Measurements from ENCODE around the gene ANKRD11. TPM values are rescaled to one million over a fixed set of nuclear protein-coding genes. Genes with fewer than 3 reads are reported as not detected.

ANKRD11 gene
- total RNA-seq, 1 donor from 2014 or later = 367 TPM

GRCh38 chr16:89453501-89454321, 36.6 kb downstream of the ANKRD11 start:
- Mint-ChIP-seq H3K4me3 (ENCODE audit: unreplicated experiment) (peak overlapping the region; percentile 76), H3K36me3 (ENCODE audit: unreplicated experiment) (no peaks in the 10 kb centered on the region), H3K4me1 (ENCODE audit: low read depth, unreplicated experiment) (peaks cover 30% of the 10 kb centered on the region), H3K27me3 (ENCODE audit: unreplicated experiment) (peaks cover 11% of the 10 kb centered on the region), H3K27ac (ENCODE audit: unreplicated experiment) (peak overlapping the region; percentile 99), H3K9me3 (ENCODE audit: unreplicated experiment) (peaks cover 17% of the 10 kb centered on the region)
- DNase-seq = no peak
- no peak for TF ChIP-seq CTCF (IDR thresholded peaks at IDR 0.05; ENCODE audit: partially characterized antibody, unreplicated experiment)

DNA sequence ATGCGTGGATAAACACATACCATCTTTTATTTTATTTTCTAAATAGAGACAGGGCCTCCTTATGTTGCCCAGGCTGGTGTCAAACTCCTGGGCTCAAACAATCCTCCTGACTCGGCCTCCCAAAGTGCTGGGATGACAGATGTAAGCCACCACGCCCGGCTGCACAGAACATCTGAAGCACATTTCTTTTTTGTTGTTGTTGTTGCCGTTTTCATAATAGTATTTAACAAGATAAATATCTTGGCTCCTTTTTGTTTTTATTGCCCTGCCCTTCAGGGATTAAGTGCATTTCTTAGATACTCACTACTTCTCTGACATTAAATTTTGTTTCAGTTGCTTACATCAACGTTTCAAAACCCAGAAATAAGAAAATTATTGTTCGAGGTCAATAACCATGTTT, 37.4 kb downstream of the ANKRD11 start:
- no peak for TF ChIP-seq CTCF (IDR thresholded peaks at IDR 0.05; ENCODE audit: partially characterized antibody, unreplicated experiment)
- H3K27ac Mint-ChIP-seq (ENCODE audit: unreplicated experiment) = peak overlapping the region; percentile 99
- peaks cover 35% of the 10 kb centered on the region for H3K4me1 Mint-ChIP-seq (ENCODE audit: low read depth, unreplicated experiment)
- H3K9me3 Mint-ChIP-seq (ENCODE audit: unreplicated experiment) = peaks cover 17% of the 10 kb centered on the region
- peaks cover 12% of the 10 kb centered on the region for H3K27me3 Mint-ChIP-seq (ENCODE audit: unreplicated experiment)
- DNase-seq = no peak
- H3K36me3 Mint-ChIP-seq (ENCODE audit: unreplicated experiment) = no peaks in the 10 kb centered on the region
- peak overlapping the region; percentile 76 for H3K4me3 Mint-ChIP-seq (ENCODE audit: unreplicated experiment)

GRCh38 chr16:89452241-89452640, 38.1 kb downstream of the ANKRD11 start:
- peaks cover 11% of the 10 kb centered on the region for H3K27me3 Mint-ChIP-seq (ENCODE audit: unreplicated experiment)

DNA sequence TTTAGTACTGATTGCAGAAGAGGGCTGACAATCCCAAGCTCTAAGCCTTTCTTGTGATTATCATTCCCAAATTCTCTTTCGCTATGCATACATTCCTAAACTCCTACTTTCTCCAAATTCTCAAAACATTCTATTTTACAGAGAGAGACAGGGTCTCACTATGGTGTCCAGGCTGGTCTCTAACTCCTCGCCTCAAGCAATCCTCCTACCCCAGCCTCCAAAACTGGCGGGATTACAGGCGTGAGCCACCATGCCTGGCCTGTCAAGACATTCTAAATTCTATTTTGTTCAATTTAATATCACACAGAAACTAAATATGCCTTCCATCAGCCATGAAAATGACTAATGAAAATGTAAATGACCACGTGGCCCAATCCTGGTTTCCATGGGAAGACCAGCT, 39.8 kb downstream of the ANKRD11 start:
- Mint-ChIP-seq H3K36me3 (ENCODE audit: unreplicated experiment) (no peaks in the 10 kb centered on the region), H3K4me1 (ENCODE audit: low read depth, unreplicated experiment) (peaks cover 45% of the 10 kb centered on the region), H3K27me3 (ENCODE audit: unreplicated experiment) (peaks cover 12% of the 10 kb centered on the region), H3K27ac (ENCODE audit: unreplicated experiment) (no peak overlapping the region), H3K9me3 (ENCODE audit: unreplicated experiment) (peaks cover 25% of the 10 kb centered on the region), H3K4me3 (ENCODE audit: unreplicated experiment) (peak overlapping the region; percentile 30)
- no peak for TF ChIP-seq CTCF (IDR thresholded peaks at IDR 0.05; ENCODE audit: partially characterized antibody, unreplicated experiment)
- DNase-seq = no peak

More at GRCh38 chr16:89452241-89452640, 38.1 kb downstream of the ANKRD11 start:
- no peak for DNase-seq
- Mint-ChIP-seq H3K4me1 (ENCODE audit: low read depth, unreplicated experiment) (peaks cover 36% of the 10 kb centered on the region), H3K36me3 (ENCODE audit: unreplicated experiment) (no peaks in the 10 kb centered on the region), H3K27ac (ENCODE audit: unreplicated experiment) (no peak overlapping the region), H3K9me3 (ENCODE audit: unreplicated experiment) (peaks cover 19% of the 10 kb centered on the region), H3K4me3 (ENCODE audit: unreplicated experiment) (no peak overlapping the region)
- no peak for TF ChIP-seq CTCF (IDR thresholded peaks at IDR 0.05; ENCODE audit: partially characterized antibody, unreplicated experiment)

- H3K9me3 Mint-ChIP-seq (ENCODE audit: unreplicated experiment) = peaks cover 23% of the 10 kb centered on the region
Measured at GRCh38 chr16:89449726-89450335, 40.5 kb downstream of the ANKRD11 start.

More at GRCh38 chr16:89449726-89450335, 40.5 kb downstream of the ANKRD11 start:
- no peaks in the 10 kb centered on the region for H3K36me3 Mint-ChIP-seq (ENCODE audit: unreplicated experiment)
- no peak for DNase-seq
- H3K27me3 Mint-ChIP-seq (ENCODE audit: unreplicated experiment) = peaks cover 14% of the 10 kb centered on the region
- H3K4me3 Mint-ChIP-seq (ENCODE audit: unreplicated experiment) = no peak overlapping the region
- peak overlapping the region; percentile 19 for H3K27ac Mint-ChIP-seq (ENCODE audit: unreplicated experiment)
- H3K4me1 Mint-ChIP-seq (ENCODE audit: low read depth, unreplicated experiment) = peaks cover 47% of the 10 kb centered on the region
- TF ChIP-seq CTCF (IDR thresholded peaks at IDR 0.05; ENCODE audit: partially characterized antibody, unreplicated experiment) = no peak
